Neural cell (in vitro differentiated cells): ENCODE results near the gene GRIN1.

Experiments used
- EP300 ChIP-seq: fragments of 450-650 bp; conservative IDR thresholded peaks from 2 replicates; pipeline ENCODE4 v1.6.1; 2014; ENCODE audit warnings: antibody characterized with exemption, mild to moderate bottlenecking, moderate library complexity; ENCODE audit not compliant: poor library complexity, severe bottlenecking
- EZH2 ChIP-seq: fragments of 200-600, 300-800 bp; shearing (Covaris generic), sonication (generic); IDR thresholded peaks from 2 replicates; pipeline ENCODE4 v1.6.1; 2014; ENCODE audit warnings: antibody characterized with exemption, low read length, borderline replicate concordance, mild to moderate bottlenecking; ENCODE audit not compliant: insufficient read depth, poor library complexity, severe bottlenecking
- MXI1 ChIP-seq: fragments of 450-650 bp; conservative IDR thresholded peaks from 2 replicates; pipeline ENCODE4 v1.6.1; 2014; ENCODE audit warnings: antibody characterized with exemption, mild to moderate bottlenecking; ENCODE audit not compliant: poor library complexity, severe bottlenecking
- POLR2AphosphoS5 ChIP-seq: IDR thresholded peaks from 2 replicates; pipeline ENCODE4 v1.6.1; 2012
- RAD21 ChIP-seq: fragments of 450-650 bp; conservative IDR thresholded peaks from 2 replicates; pipeline ENCODE4 v1.6.1; 2014; ENCODE audit warnings: antibody characterized with exemption, mild to moderate bottlenecking, moderate library complexity
- SMC3 ChIP-seq: fragments of 450-650 bp; conservative IDR thresholded peaks from 2 replicates; pipeline ENCODE4 v1.6.1; 2014; ENCODE audit warnings: antibody characterized with exemption, mild to moderate bottlenecking, moderate library complexity; ENCODE audit not compliant: poor library complexity
- TF ChIP-seq, protein P1 (sequence below): fragments of 450-650 bp; IDR thresholded peaks from 2 replicates; pipeline ENCODE4 v1.5.1; 2014; ENCODE audit warnings: antibody characterized with exemption, mild to moderate bottlenecking, moderate library complexity; ENCODE audit not compliant: poor library complexity, severe bottlenecking
- TF ChIP-seq, protein P2 (sequence below): IDR thresholded peaks from 2 replicates; pipeline ENCODE4 v1.6.1; 2012; ENCODE audit warnings: borderline replicate concordance

DNA sequence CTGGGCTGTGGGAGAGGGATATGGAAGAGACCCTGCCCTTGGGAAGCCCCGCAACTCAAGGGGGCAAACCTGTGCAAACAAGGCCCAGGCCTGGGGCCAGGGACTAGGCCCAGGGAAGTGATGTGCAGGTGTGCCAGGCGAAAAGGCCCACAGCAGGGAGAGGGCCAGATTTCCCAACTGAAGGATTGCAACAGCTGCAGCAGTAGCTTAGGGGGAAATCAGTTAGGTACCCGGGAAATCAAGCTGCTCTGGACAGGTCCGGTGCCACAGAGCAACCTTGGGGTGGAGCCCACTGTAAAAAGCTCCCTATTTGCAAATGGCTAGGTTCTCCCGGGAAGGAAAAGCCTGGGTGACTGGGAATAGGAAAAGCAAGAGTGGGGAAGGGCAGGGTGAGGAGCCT lies 10.4 kb downstream of the GRIN1 start:
- TF ChIP-seq, protein P1, sequence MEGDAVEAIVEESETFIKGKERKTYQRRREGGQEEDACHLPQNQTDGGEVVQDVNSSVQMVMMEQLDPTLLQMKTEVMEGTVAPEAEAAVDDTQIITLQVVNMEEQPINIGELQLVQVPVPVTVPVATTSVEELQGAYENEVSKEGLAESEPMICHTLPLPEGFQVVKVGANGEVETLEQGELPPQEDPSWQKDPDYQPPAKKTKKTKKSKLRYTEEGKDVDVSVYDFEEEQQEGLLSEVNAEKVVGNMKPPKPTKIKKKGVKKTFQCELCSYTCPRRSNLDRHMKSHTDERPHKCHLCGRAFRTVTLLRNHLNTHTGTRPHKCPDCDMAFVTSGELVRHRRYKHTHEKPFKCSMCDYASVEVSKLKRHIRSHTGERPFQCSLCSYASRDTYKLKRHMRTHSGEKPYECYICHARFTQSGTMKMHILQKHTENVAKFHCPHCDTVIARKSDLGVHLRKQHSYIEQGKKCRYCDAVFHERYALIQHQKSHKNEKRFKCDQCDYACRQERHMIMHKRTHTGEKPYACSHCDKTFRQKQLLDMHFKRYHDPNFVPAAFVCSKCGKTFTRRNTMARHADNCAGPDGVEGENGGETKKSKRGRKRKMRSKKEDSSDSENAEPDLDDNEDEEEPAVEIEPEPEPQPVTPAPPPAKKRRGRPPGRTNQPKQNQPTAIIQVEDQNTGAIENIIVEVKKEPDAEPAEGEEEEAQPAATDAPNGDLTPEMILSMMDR = no peak
- TF ChIP-seq POLR2AphosphoS5 (no peak), EP300 (no peak), SMC3 (no peak), EZH2 (no peak), MXI1 (no peak), RAD21 (no peak)
- TF ChIP-seq, protein P2, sequence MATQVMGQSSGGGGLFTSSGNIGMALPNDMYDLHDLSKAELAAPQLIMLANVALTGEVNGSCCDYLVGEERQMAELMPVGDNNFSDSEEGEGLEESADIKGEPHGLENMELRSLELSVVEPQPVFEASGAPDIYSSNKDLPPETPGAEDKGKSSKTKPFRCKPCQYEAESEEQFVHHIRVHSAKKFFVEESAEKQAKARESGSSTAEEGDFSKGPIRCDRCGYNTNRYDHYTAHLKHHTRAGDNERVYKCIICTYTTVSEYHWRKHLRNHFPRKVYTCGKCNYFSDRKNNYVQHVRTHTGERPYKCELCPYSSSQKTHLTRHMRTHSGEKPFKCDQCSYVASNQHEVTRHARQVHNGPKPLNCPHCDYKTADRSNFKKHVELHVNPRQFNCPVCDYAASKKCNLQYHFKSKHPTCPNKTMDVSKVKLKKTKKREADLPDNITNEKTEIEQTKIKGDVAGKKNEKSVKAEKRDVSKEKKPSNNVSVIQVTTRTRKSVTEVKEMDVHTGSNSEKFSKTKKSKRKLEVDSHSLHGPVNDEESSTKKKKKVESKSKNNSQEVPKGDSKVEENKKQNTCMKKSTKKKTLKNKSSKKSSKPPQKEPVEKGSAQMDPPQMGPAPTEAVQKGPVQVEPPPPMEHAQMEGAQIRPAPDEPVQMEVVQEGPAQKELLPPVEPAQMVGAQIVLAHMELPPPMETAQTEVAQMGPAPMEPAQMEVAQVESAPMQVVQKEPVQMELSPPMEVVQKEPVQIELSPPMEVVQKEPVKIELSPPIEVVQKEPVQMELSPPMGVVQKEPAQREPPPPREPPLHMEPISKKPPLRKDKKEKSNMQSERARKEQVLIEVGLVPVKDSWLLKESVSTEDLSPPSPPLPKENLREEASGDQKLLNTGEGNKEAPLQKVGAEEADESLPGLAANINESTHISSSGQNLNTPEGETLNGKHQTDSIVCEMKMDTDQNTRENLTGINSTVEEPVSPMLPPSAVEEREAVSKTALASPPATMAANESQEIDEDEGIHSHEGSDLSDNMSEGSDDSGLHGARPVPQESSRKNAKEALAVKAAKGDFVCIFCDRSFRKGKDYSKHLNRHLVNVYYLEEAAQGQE = no peak
